Measurements from ENCODE around the gene CNTNAP5. TPM values are rescaled to one million over a fixed set of nuclear protein-coding genes. Genes with fewer than 3 reads are reported as not detected.
"Not testable (repeated sequence)": the region's sequence is repeated elsewhere in the genome, so short reads cannot be mapped to it uniquely, and the experiment has no call there.

The CNTNAP5 gene
- total and polyA plus RNA-seq, 4 experiments from 2014 or later: not detected

DNA sequence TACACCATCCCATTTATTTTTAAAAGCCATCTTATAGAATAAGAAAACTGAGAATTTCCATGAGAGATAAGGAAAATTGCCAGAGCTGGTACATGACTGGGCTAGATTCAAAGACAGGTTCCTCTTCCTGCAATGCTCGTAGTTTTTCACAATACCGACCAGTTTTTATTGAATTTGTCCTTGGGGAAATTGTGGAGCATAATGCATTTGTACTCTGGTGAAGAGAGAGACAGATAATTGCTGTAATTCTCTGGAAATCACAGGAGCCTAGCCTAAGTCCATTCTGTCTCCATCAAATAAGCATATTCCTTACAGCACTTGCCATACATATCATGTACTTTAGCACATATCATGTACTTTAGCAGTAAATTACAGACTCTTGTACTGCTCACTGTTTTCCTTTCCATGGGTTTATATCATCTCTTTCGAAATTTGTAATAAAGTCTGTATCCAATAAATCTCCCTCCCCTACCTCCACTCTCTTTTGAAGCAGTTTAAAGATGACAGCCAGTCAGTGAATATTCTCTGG lies 355.2 kb downstream of the CNTNAP5 start:
- H3K27ac Mint-ChIP-seq: no peak overlapping the region

DNA sequence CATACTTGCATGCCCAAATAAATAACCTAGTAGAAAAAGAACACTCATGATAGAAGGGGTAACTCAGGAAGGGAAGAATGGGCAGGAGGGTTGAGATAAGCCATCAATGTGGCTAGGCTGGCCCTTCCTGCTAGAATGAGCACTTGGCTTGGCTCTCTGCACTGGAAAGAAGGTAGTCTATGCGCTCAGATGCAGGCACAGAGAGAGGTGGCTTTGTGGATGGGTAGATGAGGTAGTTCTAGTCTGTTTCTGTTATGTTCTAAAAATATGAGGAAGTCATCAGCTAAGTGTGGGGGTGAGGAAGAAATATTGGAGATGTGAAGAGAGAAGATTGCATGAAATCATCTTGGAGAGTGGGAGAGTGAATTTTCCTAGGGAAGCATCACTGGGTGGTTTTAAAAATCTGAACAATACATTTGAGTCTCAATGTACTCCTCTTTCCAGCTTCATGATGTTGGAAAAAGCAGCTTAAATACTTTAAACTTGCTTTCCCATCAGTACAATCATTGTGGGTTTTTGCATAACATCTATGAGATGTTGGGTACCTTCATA lies 357.1 kb downstream of the CNTNAP5 start:
- Histone ChIP-seq H3K36me3 (ENCODE audit: insufficient read depth, low read length) (no peaks in the 10 kb centered on the region), H3K27me3 (ENCODE audit: insufficient read depth, low read length) (no peaks in the 10 kb centered on the region), H3K9me3 (ENCODE audit: control insufficient read depth in 1 of 2, low read length in 2 of 2) (no peaks in the 10 kb centered on the region), H3K4me1 (ENCODE audit: insufficient read depth, low read length) (no peaks in the 10 kb centered on the region), H3K4me3 (ENCODE audit: low read length in 2 of 2) (no peak overlapping the region), H3K27ac (ENCODE audit: low read depth, low read length) (no peak overlapping the region)
- Mint-ChIP-seq H3K36me3 (no peaks in the 10 kb centered on the region), H3K27ac (no peak overlapping the region), H3K4me1 (no peaks in the 10 kb centered on the region), H3K4me3 (no peak overlapping the region), H3K9me3 (peaks cover 0 to 15% (median 3%) of the 10 kb centered on the region in 8 donors), H3K27me3 (no peaks in the 10 kb centered on the region)
- DNase-seq: no peak
- intact Hi-C loops (cut with micrococcal nuclease): no loop called here
- ChIA-PET CTCF (ENCODE audit: partially characterized antibody) (no interaction called here), POLR2A (ENCODE audit: partially characterized antibody) (no interaction called here)

More for the DNA sequence above, 355.2 kb downstream of the CNTNAP5 start:
- Histone ChIP-seq H3K27me3 (ENCODE audit: insufficient read depth, low read length) (no peaks in the 10 kb centered on the region), H3K9me3 (ENCODE audit: control insufficient read depth in 1 of 2, low read length in 2 of 2) (no peaks in the 10 kb centered on the region), H3K4me1 (ENCODE audit: insufficient read depth, low read length) (no peaks in the 10 kb centered on the region), H3K36me3 (ENCODE audit: insufficient read depth, low read length) (no peaks in the 10 kb centered on the region), H3K4me3 (ENCODE audit: low read length in 2 of 2) (no peak overlapping the region), H3K27ac (ENCODE audit: low read depth, low read length) (no peak overlapping the region)
- CTCF ChIA-PET (ENCODE audit: partially characterized antibody): no interaction called here
- H3K36me3 Mint-ChIP-seq: no peaks in the 10 kb centered on the region
- H3K27me3 Mint-ChIP-seq: no peaks in the 10 kb centered on the region
- POLR2A ChIA-PET (ENCODE audit: partially characterized antibody): no interaction called here
- H3K4me3 Mint-ChIP-seq: no peak overlapping the region
- no peak for DNase-seq
- H3K4me1 Mint-ChIP-seq: no peaks in the 10 kb centered on the region
- intact Hi-C loops (cut with micrococcal nuclease): no loop called here
- H3K9me3 Mint-ChIP-seq: peaks cover 0 to 7% (median 2%) of the 10 kb centered on the region in 8 donors

DNA sequence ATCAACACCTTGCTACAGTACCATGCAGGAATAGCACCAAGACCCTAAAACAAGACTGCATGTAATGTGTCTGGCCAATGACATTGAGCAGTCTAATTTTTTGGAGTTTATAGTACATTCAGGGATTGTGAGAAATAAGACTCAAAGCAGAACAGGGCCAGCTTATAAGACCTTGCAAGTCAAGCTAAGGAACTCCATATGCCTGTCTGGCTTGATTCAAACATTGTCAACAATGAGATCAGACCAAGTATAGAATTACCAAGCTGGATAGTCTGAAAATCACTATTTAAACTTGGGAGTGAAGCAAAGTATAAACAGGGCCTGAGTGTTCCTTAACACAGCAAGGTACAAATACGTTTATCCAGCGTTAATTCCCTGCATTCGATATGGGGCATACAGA lies 370.9 kb downstream of the CNTNAP5 start:
- Mint-ChIP-seq H3K27me3 (no peaks in the 10 kb centered on the region), H3K4me3 (no peak overlapping the region), H3K4me1 (no peaks in the 10 kb centered on the region), H3K36me3 (no peaks in the 10 kb centered on the region), H3K9me3 (peaks cover 0 to 11% (median 3%) of the 10 kb centered on the region in 8 donors), H3K27ac (no peak overlapping the region)
- H3K36me3 ChIP-seq (ENCODE audit: insufficient read depth, low read length): no peaks in the 10 kb centered on the region
- no peak overlapping the region for H3K4me3 ChIP-seq (ENCODE audit: low read length in 2 of 2)
- no peaks in the 10 kb centered on the region for H3K9me3 ChIP-seq (ENCODE audit: control insufficient read depth in 1 of 2, low read length in 2 of 2)
- H3K27ac ChIP-seq (ENCODE audit: low read depth, low read length): no peak overlapping the region
- H3K27me3 ChIP-seq (ENCODE audit: insufficient read depth, low read length): no peaks in the 10 kb centered on the region
- CTCF ChIA-PET (ENCODE audit: partially characterized antibody): no interaction called here
- intact Hi-C loops (cut with micrococcal nuclease): no loop called here
- H3K4me1 ChIP-seq (ENCODE audit: insufficient read depth, low read length): no peaks in the 10 kb centered on the region
- POLR2A ChIA-PET (ENCODE audit: partially characterized antibody): no interaction called here
- DNase-seq: no peak

DNA sequence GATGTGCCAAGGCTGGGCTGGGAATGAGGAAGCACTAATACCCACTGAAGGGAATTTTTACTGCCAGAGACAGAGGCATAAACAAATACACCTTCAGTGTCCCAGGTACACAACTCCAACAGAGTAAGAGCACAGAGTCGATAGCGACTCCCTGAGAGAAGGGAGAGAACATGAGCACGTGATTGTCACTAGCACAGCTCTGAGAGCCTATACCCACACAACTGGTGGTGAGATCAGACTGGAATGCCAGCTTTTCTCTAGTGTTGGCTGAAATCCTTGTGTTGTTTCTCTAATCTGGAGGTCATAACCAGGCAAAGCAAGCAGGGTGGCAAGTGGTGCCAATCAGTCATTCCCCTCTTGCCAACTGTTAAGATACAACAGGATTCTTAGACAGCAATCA lies 377.2 kb downstream of the CNTNAP5 start:
- CTCF ChIA-PET (ENCODE audit: partially characterized antibody): no interaction called here
- peaks cover 3 to 19% (median 9%) of the 10 kb centered on the region in 8 donors for H3K9me3 Mint-ChIP-seq
- POLR2A ChIA-PET (ENCODE audit: partially characterized antibody): no interaction called here
- H3K27me3 Mint-ChIP-seq: no peaks in the 10 kb centered on the region
- H3K36me3 Mint-ChIP-seq: no peaks in the 10 kb centered on the region
- H3K4me1 Mint-ChIP-seq: no peaks in the 10 kb centered on the region
- no peak overlapping the region for H3K27ac Mint-ChIP-seq
- DNase-seq: no peak
- intact Hi-C loops (cut with micrococcal nuclease): no loop called here
- H3K27me3 ChIP-seq (ENCODE audit: insufficient read depth, low read length): no peaks in the 10 kb centered on the region
- H3K4me1 ChIP-seq (ENCODE audit: insufficient read depth, low read length): no peaks in the 10 kb centered on the region
- no peak overlapping the region for H3K27ac ChIP-seq (ENCODE audit: low read depth, low read length)
- no peak overlapping the region for H3K4me3 Mint-ChIP-seq
- no peaks in the 10 kb centered on the region for H3K9me3 ChIP-seq (ENCODE audit: control insufficient read depth in 1 of 2, low read length in 2 of 2)
- H3K36me3 ChIP-seq (ENCODE audit: insufficient read depth, low read length): no peaks in the 10 kb centered on the region
- H3K4me3 ChIP-seq (ENCODE audit: low read length in 2 of 2): no peak overlapping the region

DNA sequence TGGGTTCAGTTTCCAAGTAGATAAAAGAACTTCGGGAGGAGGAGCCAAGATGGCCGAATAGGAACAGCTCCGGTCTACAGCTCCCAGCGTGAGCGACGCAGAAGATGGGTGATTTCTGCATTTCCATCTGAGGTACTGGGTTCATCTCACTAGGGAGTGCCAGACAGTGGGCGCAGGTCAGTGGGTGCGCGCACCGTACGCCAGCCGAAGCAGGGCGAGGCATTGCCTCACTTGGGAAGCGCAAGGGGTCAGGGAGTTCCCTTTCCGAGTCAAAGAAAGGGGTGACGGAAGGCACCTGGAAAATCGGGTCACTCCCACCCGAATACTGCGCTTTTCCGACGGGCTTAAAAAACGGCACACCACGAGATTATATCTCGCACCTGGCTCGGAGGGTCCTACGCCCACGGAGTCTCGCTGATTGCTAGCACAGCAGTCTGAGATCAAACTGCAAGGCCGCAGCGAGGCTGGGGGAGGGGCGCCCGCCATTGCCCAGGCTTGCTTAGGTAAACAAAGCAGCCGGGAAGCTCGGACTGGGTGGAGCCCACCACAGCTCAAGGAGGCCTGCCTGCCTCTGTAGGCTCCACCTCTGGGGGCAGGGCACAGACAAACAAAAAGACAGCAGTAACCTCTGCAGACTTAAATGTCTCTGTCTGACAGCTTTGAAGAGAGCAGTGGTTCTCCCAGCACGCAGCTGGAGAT lies 382.9 kb downstream of the CNTNAP5 start:
- H3K4me1 ChIP-seq (ENCODE audit: insufficient read depth, low read length); H3K27me3 Mint-ChIP-seq; H3K36me3 Mint-ChIP-seq; H3K4me3 Mint-ChIP-seq; H3K27ac Mint-ChIP-seq; H3K4me3 ChIP-seq (ENCODE audit: low read length in 2 of 2); H3K27ac ChIP-seq (ENCODE audit: low read depth, low read length); CTCF ChIA-PET (ENCODE audit: partially characterized antibody); H3K27me3 ChIP-seq (ENCODE audit: insufficient read depth, low read length); H3K36me3 ChIP-seq (ENCODE audit: insufficient read depth, low read length); H3K4me1 Mint-ChIP-seq; intact Hi-C loops (cut with micrococcal nuclease); H3K9me3 ChIP-seq (ENCODE audit: control insufficient read depth in 1 of 2, low read length in 2 of 2); DNase-seq; POLR2A ChIA-PET (ENCODE audit: partially characterized antibody): not testable (repeated sequence)
- peaks cover 0 to 16% (median 8%) of the 10 kb centered on the region in 8 donors for H3K9me3 Mint-ChIP-seq

DNA sequence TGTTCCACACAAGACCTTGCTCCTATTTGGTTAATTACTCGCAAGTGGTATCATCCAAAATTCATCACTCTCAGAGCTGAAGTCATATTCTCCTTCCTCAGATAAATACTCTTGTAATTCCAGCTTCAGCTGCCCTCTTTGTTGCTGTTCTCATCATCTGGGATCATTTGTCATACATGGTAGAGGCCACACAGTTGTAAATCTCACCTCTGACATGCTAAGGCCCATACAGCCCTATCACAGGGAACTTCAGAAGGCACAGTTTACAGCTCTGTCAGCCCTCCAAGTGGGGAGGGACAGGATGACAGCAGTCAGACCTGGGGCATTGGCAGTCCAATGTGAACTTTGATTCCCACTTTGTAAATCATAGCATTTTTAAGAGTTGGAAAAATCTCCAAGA lies 399.0 kb downstream of the CNTNAP5 start:
- H3K27me3 Mint-ChIP-seq: no peaks in the 10 kb centered on the region
- no peaks in the 10 kb centered on the region for H3K36me3 ChIP-seq (ENCODE audit: insufficient read depth, low read length)
- ChIA-PET CTCF (ENCODE audit: partially characterized antibody) (no interaction called here), POLR2A (ENCODE audit: partially characterized antibody) (no interaction called here)
- no peak for DNase-seq
- H3K9me3 Mint-ChIP-seq: peaks cover 0 to 24% (median 11%) of the 10 kb centered on the region in 8 donors
- no peaks in the 10 kb centered on the region for H3K9me3 ChIP-seq (ENCODE audit: control insufficient read depth in 1 of 2, low read length in 2 of 2)
- H3K27ac ChIP-seq (ENCODE audit: low read depth, low read length): no peak overlapping the region
- no peaks in the 10 kb centered on the region for H3K36me3 Mint-ChIP-seq
- no peaks in the 10 kb centered on the region for H3K4me1 ChIP-seq (ENCODE audit: insufficient read depth, low read length)
- intact Hi-C loops (cut with micrococcal nuclease): no loop called here
- peak overlapping the region in 1 of 7 donors; percentile 55 for H3K27ac Mint-ChIP-seq
- H3K27me3 ChIP-seq (ENCODE audit: insufficient read depth, low read length): no peaks in the 10 kb centered on the region
- no peaks in the 10 kb centered on the region for H3K4me1 Mint-ChIP-seq
- H3K4me3 ChIP-seq (ENCODE audit: low read length in 2 of 2): no peak overlapping the region
- no peak overlapping the region for H3K4me3 Mint-ChIP-seq

DNA sequence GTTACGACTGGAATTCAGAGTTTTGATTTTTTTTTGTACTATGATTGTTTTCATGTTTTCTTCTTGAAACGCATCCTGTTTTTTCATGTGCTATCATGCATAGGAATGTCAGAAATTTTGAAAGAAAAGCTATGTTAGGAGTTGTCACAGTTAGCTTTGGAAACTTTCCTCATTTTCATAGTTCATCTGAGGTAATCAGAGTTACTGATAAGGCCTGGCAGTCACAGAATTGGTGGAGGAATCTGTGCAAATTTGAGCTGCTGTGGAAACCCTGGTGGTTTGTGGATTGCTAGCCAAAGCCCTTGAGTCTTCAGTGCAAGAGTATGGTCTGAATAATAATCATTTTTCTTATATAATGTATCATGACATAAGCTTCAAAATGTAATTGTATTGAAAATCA lies 401.0 kb downstream of the CNTNAP5 start:
- H3K27me3 Mint-ChIP-seq: no peaks in the 10 kb centered on the region
- H3K27me3 ChIP-seq (ENCODE audit: insufficient read depth, low read length): no peaks in the 10 kb centered on the region
- H3K36me3 Mint-ChIP-seq: no peaks in the 10 kb centered on the region
- no peak overlapping the region for H3K4me3 Mint-ChIP-seq
- POLR2A ChIA-PET (ENCODE audit: partially characterized antibody): no interaction called here
- H3K9me3 ChIP-seq (ENCODE audit: control insufficient read depth in 1 of 2, low read length in 2 of 2): no peaks in the 10 kb centered on the region
- H3K9me3 Mint-ChIP-seq: peaks cover 2 to 23% (median 11%) of the 10 kb centered on the region in 8 donors
- DNase-seq: no peak
- H3K27ac Mint-ChIP-seq: no peak overlapping the region
- CTCF ChIA-PET (ENCODE audit: partially characterized antibody): no interaction called here
- intact Hi-C loops (cut with micrococcal nuclease): no loop called here
- H3K4me3 ChIP-seq (ENCODE audit: low read length in 2 of 2): no peak overlapping the region
- no peak overlapping the region for H3K27ac ChIP-seq (ENCODE audit: low read depth, low read length)
- no peaks in the 10 kb centered on the region for H3K4me1 Mint-ChIP-seq
- no peaks in the 10 kb centered on the region for H3K36me3 ChIP-seq (ENCODE audit: insufficient read depth, low read length)
- H3K4me1 ChIP-seq (ENCODE audit: insufficient read depth, low read length): no peaks in the 10 kb centered on the region
